Neuronal stem cell (in vitro differentiated cells): ENCODE data around the gene IL10RB. TPM values are rescaled to one million over a fixed set of nuclear protein-coding genes. Genes with fewer than 3 reads are reported as not detected.

ENCODE experiments used
- DNase-seq: peaks from one replicate; pipeline ENCODE4 v3.0.0-alpha.2; 2013; ENCODE audit warnings: low spot score
- H2AFZ ChIP-seq: one replicate; pipeline ENCODE4 v1.6.1; 2013; ENCODE audit warnings: mild to moderate bottlenecking, low read length, inconsistent platforms
- H2AK5ac ChIP-seq: 2 replicates; pipeline ENCODE4 v1.6.1; 2013; ENCODE audit warnings: low read depth, mild to moderate bottlenecking, inconsistent platforms, low read length, moderate library complexity, mixed read lengths
- H2BK120ac ChIP-seq: 2 replicates; pipeline ENCODE4 v1.6.1; 2013; ENCODE audit warnings: low read depth, mild to moderate bottlenecking, inconsistent platforms, low read length, moderate library complexity, mixed read lengths
- H2BK12ac ChIP-seq: one replicate; pipeline ENCODE4 v1.6.1; 2013; ENCODE audit warnings: low read length, inconsistent platforms
- H2BK15ac ChIP-seq: 2 replicates; pipeline ENCODE4 v1.6.1; 2013; ENCODE audit warnings: mild to moderate bottlenecking, low read length, inconsistent platforms, mixed read lengths
- H2BK5ac ChIP-seq: one replicate; pipeline ENCODE4 v1.6.1; 2013; ENCODE audit warnings: inconsistent platforms, mild to moderate bottlenecking, low read length, moderate library complexity
- H3K14ac ChIP-seq: one replicate; pipeline ENCODE4 v1.6.1; 2013; ENCODE audit warnings: low read length, inconsistent platforms
- H3K18ac ChIP-seq: 2 replicates; pipeline ENCODE4 v1.6.1; 2013; ENCODE audit warnings: low read length, inconsistent platforms
- H3K23ac ChIP-seq: 2 replicates; pipeline ENCODE4 v1.6.1; 2013; ENCODE audit warnings: low read depth, mild to moderate bottlenecking, mixed read lengths, low read length, inconsistent platforms; ENCODE audit not compliant: poor library complexity
- H3K27ac ChIP-seq: replicated peaks from 3 replicates; pipeline ENCODE4 v1.5.1; 2013; ENCODE audit warnings: low read length, inconsistent platforms
- H3K27me3 ChIP-seq, 3 experiments: 2 replicates each; pipeline ENCODE4 v1.6.1; 2013; ENCODE audit warnings: low read length in 3 of 3, mild to moderate bottlenecking in 2 of 3, inconsistent platforms in 1 of 3, low read depth in 1 of 3, mixed read lengths in 1 of 3, moderate library complexity in 1 of 3; ENCODE audit not compliant: control insufficient read depth in 3 of 3, insufficient read depth in 3 of 3
- H3K36me3 ChIP-seq, 2 donors: replicated peaks in 1 of 2; 2 replicates each; pipeline ENCODE4 v1.6.1; 2013; ENCODE audit warnings: low read length in 2 of 2; ENCODE audit not compliant: control insufficient read depth in 2 of 2, insufficient read depth in 2 of 2
- H3K4ac ChIP-seq: 2 replicates; pipeline ENCODE4 v1.6.1; 2013; ENCODE audit warnings: inconsistent platforms, mild to moderate bottlenecking, low read length, moderate library complexity
- H3K4me1 ChIP-seq, 2 donors: 1 replicate in 1 of 2; 2 replicates in 1 of 2; pipeline ENCODE4 v1.6.1; 2013; ENCODE audit warnings: low read length in 2 of 2, low read depth in 1 of 2; ENCODE audit not compliant: control insufficient read depth in 2 of 2, insufficient read depth in 1 of 2
- H3K4me2 ChIP-seq: one replicate; pipeline ENCODE4 v1.6.1; 2013; ENCODE audit warnings: mild to moderate bottlenecking, low read length, inconsistent platforms; ENCODE audit not compliant: insufficient read depth, poor library complexity, severe bottlenecking
- H3K4me3 ChIP-seq, 2 donors: 2 replicates each; pipeline ENCODE4 v1.5.1; 2013; ENCODE audit warnings: low read length in 2 of 2, mild to moderate bottlenecking in 2 of 2, inconsistent platforms in 1 of 2, moderate library complexity in 1 of 2
- H3K79me1 ChIP-seq: one replicate; pipeline ENCODE4 v1.6.1; 2013; ENCODE audit warnings: low read depth, mild to moderate bottlenecking, inconsistent platforms, low read length, moderate library complexity
- H3K9ac ChIP-seq: one replicate; pipeline ENCODE4 v1.6.1; 2013; ENCODE audit warnings: mild to moderate bottlenecking, low read depth, low read length, inconsistent platforms; ENCODE audit not compliant: poor library complexity
- H3K9me3 ChIP-seq, 2 donors: replicated peaks in 1 of 2; 2 replicates each; pipeline versions ENCODE3 to v1.6.1; 2013; ENCODE audit warnings: low read length in 2 of 2, mild to moderate bottlenecking in 2 of 2, inconsistent platforms in 1 of 2, low read depth in 1 of 2, mixed read lengths in 1 of 2, moderate library complexity in 1 of 2; ENCODE audit not compliant: control insufficient read depth in 2 of 2, insufficient read depth in 1 of 2
- H4K8ac ChIP-seq: one replicate; pipeline ENCODE4 v1.6.1; 2013; ENCODE audit warnings: low read depth, mild to moderate bottlenecking, inconsistent platforms, low read length, moderate library complexity
- H4K91ac ChIP-seq: one replicate; pipeline ENCODE4 v1.6.1; 2013; ENCODE audit warnings: low read length, low read depth, mild to moderate bottlenecking, inconsistent platforms; ENCODE audit not compliant: poor library complexity
- WGBS, 2 donors: extraction: QIAGEN DNeasy Blood & Tissue Kit; methylation state at CpG; one replicate each; pipeline ENCODE4 v1.1.7; 2013; ENCODE audit warnings: missing lambda C conversion rate in 2 of 2, mixed read lengths in 1 of 2; ENCODE audit not compliant: insufficient read length in 2 of 2, insufficient replicate concordance in 1 of 2; ENCODE audit errors: extremely low coverage in 2 of 2; 5-methylcytosine and 5-hydroxymethylcytosine counted together
- polyA plus RNA-seq, 2 experiments: library from polyadenylated mRNA; stranded (reverse); fragments of 200-250 nt; gene quantifications; one replicate each; pipeline ENCODE4 v1.2.3, GENCODE V29; 2013

Gene IL10RB
- polyA plus RNA-seq (2013, experiment 1 of 2): 4.9 TPM
- polyA plus RNA-seq (2013, experiment 2 of 2): 4.9 TPM

DNA sequence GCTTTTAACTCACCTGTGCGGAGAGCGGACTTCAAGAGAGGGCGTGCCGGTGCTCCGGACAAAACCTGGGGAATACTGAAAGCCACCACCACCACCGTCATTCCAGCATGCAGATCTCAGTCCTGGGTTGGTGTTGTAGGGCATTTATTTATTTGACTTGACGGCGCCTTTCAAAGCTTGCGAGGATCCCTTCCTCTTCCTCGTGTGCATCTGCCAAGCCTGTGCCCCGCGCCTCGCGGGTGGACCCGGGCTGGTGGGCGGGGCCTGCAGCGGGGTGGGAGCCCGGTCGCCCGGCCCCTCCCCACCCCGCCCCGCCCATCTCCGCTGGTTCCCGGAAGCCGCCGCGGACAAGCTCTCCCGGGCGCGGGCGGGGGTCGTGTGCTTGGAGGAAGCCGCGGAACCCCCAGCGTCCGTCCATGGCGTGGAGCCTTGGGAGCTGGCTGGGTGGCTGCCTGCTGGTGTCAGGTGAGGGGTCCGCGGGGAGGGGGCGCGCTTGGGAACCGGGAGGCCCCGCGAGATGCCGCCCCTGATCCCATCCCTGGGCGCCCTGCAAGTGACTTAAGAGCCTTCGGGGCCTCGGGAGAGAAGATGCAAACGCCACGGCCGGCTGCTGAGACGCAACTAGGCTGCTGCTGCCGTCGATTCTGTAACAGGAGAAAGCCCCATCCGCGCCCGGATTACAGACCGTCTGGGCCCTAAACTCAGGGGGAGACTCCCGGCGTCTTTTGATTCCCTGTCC, at the start of gene IL10RB:
IL10RB (plus strand) TSS at position 318 of the 739 bp plus-strand sequence; CDS start at position 417, 99 bp downstream.
- peak within 1 kb of the TSS; percentile 87 for H3K18ac ChIP-seq

DNA sequence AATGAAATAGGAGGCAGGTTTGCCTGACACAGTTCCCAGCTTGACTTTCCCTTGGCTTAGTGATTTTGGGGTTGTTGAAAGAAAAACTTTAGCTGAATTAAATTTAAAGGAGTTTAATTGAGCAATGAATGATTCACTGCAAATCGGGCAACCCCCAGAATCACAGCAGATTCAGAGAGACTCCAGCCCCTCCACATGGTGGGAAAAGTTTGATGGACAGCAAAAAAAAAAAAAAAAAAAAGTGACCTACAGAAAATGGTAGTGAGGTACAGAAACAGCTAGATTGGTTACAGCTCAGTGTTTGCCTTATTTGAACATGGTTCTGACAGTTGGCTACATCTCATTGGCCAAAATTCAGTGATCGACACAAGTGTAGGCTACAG, 49.0 kb upstream of the IL10RB start:
- Histone ChIP-seq H2AK5ac (no peak overlapping the region), H2BK120ac (no peak overlapping the region), H3K4me3 (no peak overlapping the region), H3K79me1 (no peaks in the 10 kb centered on the region), H3K27me3 (no peaks in the 10 kb centered on the region), H3K9me3 (peaks cover 0 to 2% of the 10 kb centered on the region in 2 donors), H4K8ac (no peak overlapping the region), H3K23ac (no peak overlapping the region), H4K91ac (no peak overlapping the region), H3K9ac (no peak overlapping the region), H3K27ac (no peak overlapping the region), H3K18ac (no peak overlapping the region), H3K14ac (no peak overlapping the region), H3K4ac (no peak overlapping the region), H3K4me1 (peaks cover 0 to 8% of the 10 kb centered on the region in 2 donors), H3K4me2 (no peak overlapping the region), H2BK15ac (no peak overlapping the region), H2BK12ac (no peak overlapping the region), H2AFZ (no peak overlapping the region), H2BK5ac (no peak overlapping the region), H3K36me3 (no peaks in the 10 kb centered on the region)
- WGBS, 2 donors: no CpG with 5 or more reads among the region's 2 CpGs
- no peak for DNase-seq

More for the DNA sequence above, at the start of gene IL10RB:
- Histone ChIP-seq H3K27ac (no peak within 1 kb of the TSS), H2BK12ac (no peak within 1 kb of the TSS), H3K23ac (peak within 1 kb of the TSS; percentile 90), H4K91ac (no peak within 1 kb of the TSS), H3K27me3 (no peaks in the 10 kb centered on the region), H3K4me3 (peak within 1 kb of the TSS; percentile 31 to 88), H3K14ac (no peak within 1 kb of the TSS), H2AK5ac (peak within 1 kb of the TSS; percentile 51), H3K79me1 (peaks cover 2% of the 10 kb centered on the region), H2BK120ac (peak within 1 kb of the TSS; percentile 23), H3K4me2 (peak within 1 kb of the TSS; percentile 79), H3K9me3 (peaks cover 0 to 2% of the 10 kb centered on the region in 2 donors), H3K36me3 (peaks cover 4 to 46% of the 10 kb centered on the region in 2 donors), H3K4me1 (peaks cover 0 to 4% of the 10 kb centered on the region in 2 donors), H3K4ac (no peak within 1 kb of the TSS), H2AFZ (peak within 1 kb of the TSS; percentile 76), H2BK5ac (no peak within 1 kb of the TSS), H3K9ac (peak within 1 kb of the TSS; percentile 80), H4K8ac (no peak within 1 kb of the TSS), H2BK15ac (no peak within 1 kb of the TSS)
- no CpG with 5 or more reads among the region's 60 CpGs for WGBS, 2 donors
- peak; percentile 75 for DNase-seq

DNA sequence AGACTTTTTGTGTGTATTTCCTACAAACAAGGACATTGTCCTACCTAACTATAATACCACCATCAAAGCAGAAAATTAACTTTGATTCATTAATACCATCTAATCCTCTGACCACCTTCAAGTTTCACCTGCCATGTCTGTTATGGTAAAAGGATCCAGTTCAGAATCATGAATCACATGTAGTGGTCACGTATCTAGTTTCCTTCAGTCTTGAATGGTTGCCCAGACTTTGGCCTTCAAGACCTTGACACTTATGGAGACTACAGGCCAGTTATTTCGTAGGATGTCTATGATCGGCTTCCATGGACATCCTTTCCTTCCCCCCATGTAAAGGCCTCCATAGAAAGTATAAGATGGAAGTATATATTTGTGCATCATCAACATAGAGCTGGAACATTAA, 46.9 kb upstream of the IL10RB start:
- Histone ChIP-seq H3K27me3 (no peaks in the 10 kb centered on the region), H3K9ac (no peak overlapping the region), H2BK120ac (no peak overlapping the region), H3K4ac (no peak overlapping the region), H2AK5ac (no peak overlapping the region), H3K4me1 (peaks cover 0 to 3% of the 10 kb centered on the region in 2 donors), H2BK12ac (no peak overlapping the region), H3K14ac (no peak overlapping the region), H2BK15ac (no peak overlapping the region), H4K91ac (no peak overlapping the region), H3K23ac (no peak overlapping the region), H3K4me3 (no peak overlapping the region), H3K79me1 (no peaks in the 10 kb centered on the region), H3K9me3 (no peaks in the 10 kb centered on the region), H3K18ac (no peak overlapping the region), H3K4me2 (no peak overlapping the region), H2BK5ac (no peak overlapping the region), H3K36me3 (no peaks in the 10 kb centered on the region), H4K8ac (no peak overlapping the region), H2AFZ (no peak overlapping the region), H3K27ac (no peak overlapping the region)
- no peak for DNase-seq
- WGBS, 2 donors: no CpG with 5 or more reads among the region's 3 CpGs

DNA sequence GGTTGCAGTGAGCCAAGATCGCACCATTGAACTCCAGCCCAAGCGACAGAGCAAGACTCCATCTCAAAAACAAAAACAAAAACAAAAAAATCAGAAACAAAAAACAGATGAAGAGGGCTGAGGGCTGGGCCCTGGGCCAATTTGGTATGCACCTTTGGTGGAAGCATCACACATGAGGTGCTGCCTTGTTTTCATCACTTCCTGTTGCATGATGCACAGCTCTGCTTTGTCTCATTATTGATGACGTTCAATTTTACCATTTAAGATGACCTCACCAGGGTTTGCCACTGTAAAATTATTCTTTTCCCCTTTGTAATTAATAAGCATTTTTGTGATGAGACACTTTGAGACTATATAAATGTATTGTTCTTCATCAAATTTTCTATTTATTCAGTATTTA, 46.2 kb upstream of the IL10RB start:
- no peak overlapping the region for H2BK12ac ChIP-seq
- no peak overlapping the region for H4K91ac ChIP-seq
- no peaks in the 10 kb centered on the region for H3K79me1 ChIP-seq
- H2AK5ac ChIP-seq: no peak overlapping the region
- H4K8ac ChIP-seq: no peak overlapping the region
- no peak overlapping the region for H3K4me3 ChIP-seq
- no peak overlapping the region for H2BK15ac ChIP-seq
- no peak overlapping the region for H2AFZ ChIP-seq
- H3K23ac ChIP-seq: no peak overlapping the region
- no peak overlapping the region for H2BK120ac ChIP-seq
- WGBS, 2 donors: no CpG with 5 or more reads among the region's 3 CpGs
- H3K4me1 ChIP-seq: peaks cover 0 to 3% of the 10 kb centered on the region in 2 donors
- H3K14ac ChIP-seq: no peak overlapping the region
- no peak overlapping the region for H3K4ac ChIP-seq
- no peaks in the 10 kb centered on the region for H3K36me3 ChIP-seq
- H3K9ac ChIP-seq: no peak overlapping the region
- H3K4me2 ChIP-seq: no peak overlapping the region
- H3K27ac ChIP-seq: no peak overlapping the region
- no peaks in the 10 kb centered on the region for H3K9me3 ChIP-seq
- H2BK5ac ChIP-seq: no peak overlapping the region
- no peak for DNase-seq
- H3K27me3 ChIP-seq: no peaks in the 10 kb centered on the region
- no peak overlapping the region for H3K18ac ChIP-seq
